LHCN-M2 (cell line): Measurements from ENCODE around the gene ARHGAP10. TPM values are rescaled to one million over a fixed set of nuclear protein-coding genes. Genes with fewer than 3 reads are reported as not detected.

Experiments
- total RNA-seq: library from RNA; depleted of rRNA; stranded (reverse); fragments of >200 nt; gene quantifications from 2 replicates; pipeline ENCODE4 v1.2.3, GENCODE V29; 2014; rRNA removed

The ARHGAP10 gene
- total RNA-seq, 1 experiment from 2014 or later, result 28.9 TPM

Other genes with a start within 250 kb of the ARHGAP10 start
- 32.6 and 32.9 TPM in 2 replicates for gene TMEM184C, start 114.7 kb upstream of the ARHGAP10 start, total RNA-seq
- 7.4 and 9.1 TPM in 2 replicates for gene PRMT9, start 47.9 kb upstream of the ARHGAP10 start, total RNA-seq